ENCODE data around the gene IL21R.

- no peak for TF ChIP-seq CTCF (IDR thresholded peaks at IDR 0.05)
- no peak for TF ChIP-seq POLR2AphosphoS5 (IDR thresholded peaks at IDR 0.05)
Observed at GRCh38 chr16:27356794-27357193, 45.2 kb upstream of the IL21R start.
